HG03280 (cell line): ENCODE data around the gene NCEH1.
"Not testable (repeated sequence)": the region's sequence is repeated elsewhere in the genome, so short reads cannot be mapped to it uniquely, and the experiment has no call there.

Source experiments
- ATAC-seq: cut with Tn5 transposase; IDR thresholded peaks from one replicate; pipeline ENCODE4 v1.9.1; 2021; ENCODE audit warnings: mild to moderate bottlenecking, moderate library complexity; ENCODE audit not compliant: unreplicated experiment

Gene NCEH1, protein sequence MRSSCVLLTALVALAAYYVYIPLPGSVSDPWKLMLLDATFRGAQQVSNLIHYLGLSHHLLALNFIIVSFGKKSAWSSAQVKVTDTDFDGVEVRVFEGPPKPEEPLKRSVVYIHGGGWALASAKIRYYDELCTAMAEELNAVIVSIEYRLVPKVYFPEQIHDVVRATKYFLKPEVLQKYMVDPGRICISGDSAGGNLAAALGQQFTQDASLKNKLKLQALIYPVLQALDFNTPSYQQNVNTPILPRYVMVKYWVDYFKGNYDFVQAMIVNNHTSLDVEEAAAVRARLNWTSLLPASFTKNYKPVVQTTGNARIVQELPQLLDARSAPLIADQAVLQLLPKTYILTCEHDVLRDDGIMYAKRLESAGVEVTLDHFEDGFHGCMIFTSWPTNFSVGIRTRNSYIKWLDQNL

DNA sequence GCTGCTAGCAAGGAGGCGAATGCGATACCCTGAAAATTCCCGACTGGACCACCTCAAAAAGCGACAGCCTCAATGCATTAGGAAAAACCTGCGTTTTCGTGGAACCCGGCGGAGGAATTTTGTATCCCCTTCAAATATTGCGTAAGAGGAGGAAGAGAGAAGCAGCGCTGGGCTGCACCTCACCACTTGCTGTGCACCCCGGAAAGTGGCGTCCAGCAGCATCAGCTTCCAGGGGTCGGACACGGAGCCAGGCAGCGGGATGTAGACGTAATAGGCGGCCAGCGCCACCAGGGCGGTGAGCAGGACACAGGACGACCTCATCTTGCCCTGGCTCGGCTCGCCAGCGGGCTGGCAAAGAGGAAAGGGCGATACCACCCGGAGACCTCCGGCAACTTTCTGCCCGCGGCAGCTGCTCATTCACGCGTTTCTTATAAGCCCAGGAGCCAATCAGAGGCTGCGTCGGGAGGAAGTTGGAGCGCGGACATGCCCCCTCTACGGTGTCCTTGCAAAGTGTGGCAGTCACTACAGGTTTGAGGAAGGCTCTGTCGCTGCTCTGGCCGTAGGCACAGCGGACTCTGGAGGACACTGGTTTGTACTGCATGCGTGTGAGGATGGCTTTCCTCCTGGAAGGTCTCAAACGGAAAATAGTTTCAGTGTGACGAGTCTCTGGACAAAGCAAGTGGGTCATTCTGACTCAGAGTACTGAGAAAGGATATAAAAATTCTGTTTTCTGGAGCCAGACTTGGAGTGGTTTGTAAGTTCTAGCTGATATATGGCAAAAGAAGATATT, at the start of gene NCEH1:
Gene NCEH1, minus strand, starts transcription at position 404 of the 790 bp plus-strand sequence. Its CDS starts 83 bp downstream, at position 321.
- peak; percentile 99 for ATAC-seq

DNA sequence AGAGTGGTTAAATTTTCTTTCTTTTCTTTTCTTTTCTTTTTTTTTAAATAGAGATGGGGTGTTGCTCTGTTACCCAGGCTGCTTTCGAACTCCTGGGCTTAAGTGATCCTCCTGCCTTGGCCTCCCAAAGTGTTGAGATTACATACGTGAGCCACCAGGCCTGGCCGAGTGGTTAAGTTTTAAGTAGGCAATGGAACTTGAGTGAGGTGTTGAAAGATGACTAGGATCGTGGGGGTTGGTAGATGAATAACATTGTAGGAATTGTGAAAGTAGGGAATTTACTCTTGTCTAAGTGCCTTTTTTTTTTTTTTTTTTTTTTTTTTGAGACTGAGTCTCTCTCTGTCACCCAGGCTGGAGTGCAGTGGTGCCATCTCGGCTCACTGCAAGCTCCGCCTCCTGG, 49.5 kb upstream of the NCEH1 start:
- not testable (repeated sequence) for ATAC-seq

DNA sequence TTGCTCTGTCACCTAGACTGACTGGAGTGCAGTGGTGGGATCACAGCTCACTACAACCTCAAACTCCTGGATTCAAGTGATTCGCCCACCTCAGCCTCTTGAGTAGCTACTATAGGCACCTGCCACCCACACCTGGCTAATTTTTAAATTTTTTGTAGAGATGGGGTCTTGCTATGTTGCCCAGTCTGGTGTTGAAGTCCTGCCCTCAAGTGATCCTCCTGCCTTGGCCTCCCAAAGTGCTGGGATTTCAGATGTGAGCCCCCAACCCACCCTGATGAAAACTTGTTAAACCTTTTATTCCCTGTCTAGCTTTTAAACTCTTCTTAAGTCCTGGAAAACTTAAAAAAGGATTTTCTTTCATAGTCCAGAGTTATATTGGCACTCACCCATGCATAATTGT, 42.3 kb upstream of the NCEH1 start:
- no peak for ATAC-seq

DNA sequence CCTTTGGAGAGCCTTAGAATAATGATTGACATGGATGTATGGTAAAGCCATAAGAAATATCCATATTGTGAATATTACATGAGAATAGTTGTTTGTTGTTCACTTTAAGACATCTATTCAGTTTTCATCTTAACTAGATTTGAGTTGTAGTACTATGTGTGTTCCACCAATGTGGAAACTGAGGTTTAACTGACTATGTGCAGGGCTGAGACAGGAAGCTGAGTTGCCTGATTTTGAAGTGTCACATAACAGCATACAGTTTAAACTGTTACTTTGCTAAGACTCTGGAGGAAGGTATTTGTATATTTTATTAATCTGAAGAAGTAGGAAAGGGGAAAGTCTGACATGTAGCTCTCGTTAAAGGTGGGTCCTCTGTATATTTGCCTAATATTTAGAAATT, 41.8 kb upstream of the NCEH1 start:
- no peak for ATAC-seq

DNA sequence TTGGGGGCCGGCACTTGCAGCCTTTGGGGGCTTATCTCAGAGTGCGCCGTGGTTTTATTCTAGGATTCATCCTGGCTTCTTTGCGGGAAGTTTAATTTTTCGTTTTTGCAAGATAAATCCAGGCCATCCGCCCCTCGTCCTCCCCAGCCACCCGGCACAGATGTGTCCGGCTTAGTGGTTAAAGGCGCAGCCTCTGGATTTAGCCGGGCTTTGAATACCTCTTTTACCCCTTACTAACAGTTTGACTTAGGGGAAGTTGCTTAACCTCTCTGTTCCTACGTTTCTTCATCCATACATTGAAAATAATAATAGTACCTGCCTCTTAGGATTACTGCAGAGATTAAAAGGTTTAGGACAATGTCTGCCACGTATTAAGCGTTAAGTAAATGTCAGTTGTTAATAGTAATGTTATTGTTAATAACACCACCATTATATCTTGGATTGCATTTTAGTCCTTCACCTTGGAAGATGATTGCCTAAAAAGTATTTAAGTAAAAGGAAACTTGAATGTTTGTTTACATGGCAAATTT, 40.4 kb upstream of the NCEH1 start:
- peak; percentile 11 for ATAC-seq

DNA sequence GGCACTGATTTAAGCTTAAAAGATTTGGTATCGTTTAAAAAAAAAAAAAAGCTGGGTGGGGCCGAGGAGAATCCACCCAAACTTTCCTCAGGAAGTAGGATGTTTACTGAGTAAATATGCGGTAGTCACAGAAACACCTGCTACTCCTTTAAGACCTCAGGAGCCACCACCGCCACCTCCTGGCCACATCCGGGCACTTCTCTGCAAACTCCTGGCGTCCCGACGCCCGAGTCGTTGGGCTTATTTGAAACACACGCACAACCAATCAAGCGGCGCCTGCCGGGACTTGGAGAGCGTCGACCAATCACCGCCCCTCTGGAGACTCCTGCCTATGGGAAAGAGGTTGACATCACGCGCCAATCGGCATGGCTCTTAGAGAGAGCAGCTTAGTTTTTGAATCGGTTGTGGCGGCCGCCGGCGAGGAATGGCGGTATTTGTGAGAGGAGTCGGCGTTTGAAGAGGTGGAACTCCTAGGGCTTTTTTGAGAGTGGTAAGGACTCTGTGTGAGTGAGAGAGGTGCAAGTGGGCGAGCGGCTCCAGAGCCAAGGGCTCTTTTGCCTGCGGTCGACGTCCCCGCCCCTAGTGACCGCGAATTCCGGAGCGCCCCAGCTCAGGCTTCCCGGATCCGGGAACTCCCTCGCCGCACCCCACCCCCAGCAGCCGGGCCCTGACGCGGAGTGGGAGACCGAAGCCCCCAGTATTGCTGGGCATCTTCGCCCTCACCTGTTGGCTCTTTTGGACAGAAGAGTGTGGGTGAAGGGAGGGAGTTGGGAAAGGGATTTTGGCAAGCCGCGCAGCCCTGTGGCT, 39.7 kb upstream of the NCEH1 start, which contains the start of gene ECT2:
Gene ECT2, plus strand, starts transcription at position 359 of the 807 bp plus-strand sequence. CDS start 3,805 bp downstream, outside the sequence.
- peak; percentile 97 for ATAC-seq

DNA sequence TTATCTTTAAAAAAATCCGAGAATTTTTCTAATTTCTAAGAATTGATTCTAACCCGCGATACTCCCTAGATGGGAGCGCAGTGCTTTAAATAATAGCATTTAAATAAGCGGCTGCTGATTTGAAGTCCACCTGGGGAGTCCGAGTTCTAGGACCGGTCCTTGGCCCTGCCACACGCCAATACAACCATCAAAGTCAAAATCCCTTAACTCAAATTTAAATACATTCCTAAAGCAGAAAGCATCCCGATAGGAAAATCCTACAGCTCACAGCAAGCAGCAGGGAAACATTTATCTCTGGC, 39.2 kb upstream of the NCEH1 start:
- no peak for ATAC-seq

DNA sequence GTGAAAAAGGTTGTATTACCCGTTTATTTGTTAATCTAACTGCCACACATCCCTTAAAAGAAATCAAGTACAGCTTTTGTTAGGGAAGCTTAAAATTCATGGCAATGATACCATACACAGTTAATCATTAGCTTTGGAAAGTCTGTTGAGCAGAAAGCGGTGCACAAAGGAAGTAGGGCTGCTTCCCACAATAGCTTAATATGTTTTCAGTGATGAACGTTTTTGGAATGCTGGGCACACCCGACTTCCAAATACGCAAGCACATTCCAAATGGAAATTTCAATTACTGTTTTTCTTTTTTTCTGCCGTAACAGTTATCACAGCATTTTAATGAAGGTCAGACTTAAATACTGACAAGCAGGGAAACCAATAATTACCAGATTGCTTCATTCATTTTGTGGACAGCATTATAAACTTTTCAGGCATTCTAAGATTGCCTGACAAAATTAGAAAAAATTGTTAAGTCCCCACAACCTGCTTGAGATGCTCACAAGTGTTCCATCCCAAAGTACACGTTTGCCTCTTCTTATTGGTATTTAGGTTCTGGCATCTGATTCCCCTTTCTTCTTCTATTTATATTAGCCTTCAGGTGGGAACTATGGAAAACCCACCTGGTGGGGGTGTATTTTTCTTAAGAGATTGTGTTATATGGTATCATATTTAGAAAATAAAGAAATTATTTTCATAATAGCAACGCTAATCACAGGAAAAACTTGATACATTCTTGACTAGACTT, 38.5 kb upstream of the NCEH1 start:
- no peak for ATAC-seq

DNA sequence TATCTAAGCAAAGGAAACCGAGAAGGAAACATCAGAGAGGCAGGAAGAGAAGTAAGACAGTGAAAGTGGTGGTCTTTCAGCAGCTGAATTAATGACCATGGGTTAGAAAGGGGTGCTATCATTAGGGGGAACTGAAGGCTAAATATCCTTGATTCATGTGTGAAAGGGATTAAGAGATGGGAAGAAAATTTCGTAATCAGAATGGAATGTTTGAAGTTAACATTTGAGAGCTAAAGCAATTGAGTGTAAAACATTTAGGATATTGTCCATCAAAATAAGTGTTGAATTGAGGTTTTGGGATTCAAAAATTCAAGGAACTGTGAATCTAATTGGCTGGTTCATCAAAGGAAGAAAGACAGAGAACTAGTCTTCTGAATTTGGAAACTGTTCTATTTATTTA, 35.6 kb upstream of the NCEH1 start:
- no peak for ATAC-seq

DNA sequence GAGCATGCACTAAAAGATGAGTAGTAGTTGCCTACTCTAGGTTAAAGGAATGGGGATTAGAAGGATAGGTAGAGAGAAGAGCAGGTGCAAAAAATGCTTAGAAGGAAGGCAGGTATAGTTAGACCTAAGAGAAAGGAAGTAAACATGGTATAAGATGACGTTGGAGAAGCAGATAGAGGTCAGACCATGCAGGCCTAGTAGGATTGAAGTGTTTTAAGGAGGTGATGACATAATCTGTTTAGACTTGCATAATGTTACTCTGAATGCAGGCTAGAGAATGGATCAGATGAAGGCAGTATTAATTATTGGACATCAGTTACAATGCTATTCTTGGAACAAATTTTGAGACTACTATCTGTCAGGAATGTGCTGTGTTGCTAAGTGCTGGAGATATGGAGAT, 28.6 kb upstream of the NCEH1 start:
- no peak for ATAC-seq

DNA sequence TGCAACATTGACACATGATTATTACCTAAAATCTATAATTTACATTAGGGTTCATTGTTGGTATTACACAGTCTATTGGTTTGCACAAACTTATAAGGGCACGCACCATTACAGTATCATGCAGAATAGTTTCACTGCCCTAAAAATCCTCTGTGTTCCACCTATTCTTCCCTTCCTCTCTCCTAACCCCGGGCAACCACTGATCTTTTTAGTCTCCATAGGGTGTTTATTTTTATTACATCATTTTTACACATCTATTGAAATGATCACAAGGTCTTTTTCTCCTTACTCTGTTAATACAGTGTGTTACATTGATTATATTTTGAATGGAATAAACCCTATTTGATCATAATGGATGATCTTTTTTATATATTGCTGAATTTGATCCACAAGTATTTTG, 24.1 kb upstream of the NCEH1 start:
- no peak for ATAC-seq

DNA sequence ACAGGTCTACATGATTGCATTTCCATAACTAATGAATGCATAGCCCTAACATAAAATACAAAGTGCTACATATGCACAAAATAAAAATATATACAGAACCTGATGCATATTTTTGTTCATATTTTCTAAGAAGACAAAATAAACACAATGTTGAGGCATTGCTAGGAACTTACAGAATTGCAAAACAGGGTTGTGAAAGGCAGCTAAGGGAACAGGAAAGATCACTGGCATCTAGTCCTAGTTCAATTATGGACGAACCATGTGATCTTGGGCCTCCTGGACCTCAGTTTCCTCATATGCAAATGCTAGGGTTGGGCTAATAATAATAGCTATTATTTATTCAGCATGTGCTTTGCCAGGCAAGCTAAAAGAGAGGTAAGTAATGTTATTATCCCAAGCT, 15.5 kb upstream of the NCEH1 start:
- no peak for ATAC-seq

DNA sequence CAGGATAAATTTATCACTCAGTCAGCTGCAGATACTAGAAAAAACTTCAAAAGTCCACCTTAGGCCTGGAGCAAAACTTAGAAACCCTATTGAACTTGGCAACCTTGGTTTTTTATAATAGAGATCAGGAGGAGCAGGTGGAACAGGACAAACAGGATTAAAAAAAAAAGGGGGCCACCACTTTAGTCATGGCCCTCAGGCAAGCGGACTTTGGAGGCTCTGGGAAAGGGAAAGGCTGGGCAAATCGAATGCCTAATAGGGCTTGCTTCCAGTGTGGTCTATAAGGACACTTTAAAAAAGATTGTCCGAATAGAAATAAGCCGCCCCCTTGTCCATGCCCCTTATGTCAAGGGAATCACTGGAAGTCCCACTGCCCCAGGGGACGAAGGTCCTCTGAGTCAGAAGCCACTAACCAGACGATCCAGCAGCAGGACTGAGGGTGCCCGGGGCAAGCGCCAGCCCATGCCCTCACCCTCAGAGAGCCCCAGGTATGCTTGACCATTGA, 11.7 kb upstream of the NCEH1 start:
- ATAC-seq, result not testable (repeated sequence)

DNA sequence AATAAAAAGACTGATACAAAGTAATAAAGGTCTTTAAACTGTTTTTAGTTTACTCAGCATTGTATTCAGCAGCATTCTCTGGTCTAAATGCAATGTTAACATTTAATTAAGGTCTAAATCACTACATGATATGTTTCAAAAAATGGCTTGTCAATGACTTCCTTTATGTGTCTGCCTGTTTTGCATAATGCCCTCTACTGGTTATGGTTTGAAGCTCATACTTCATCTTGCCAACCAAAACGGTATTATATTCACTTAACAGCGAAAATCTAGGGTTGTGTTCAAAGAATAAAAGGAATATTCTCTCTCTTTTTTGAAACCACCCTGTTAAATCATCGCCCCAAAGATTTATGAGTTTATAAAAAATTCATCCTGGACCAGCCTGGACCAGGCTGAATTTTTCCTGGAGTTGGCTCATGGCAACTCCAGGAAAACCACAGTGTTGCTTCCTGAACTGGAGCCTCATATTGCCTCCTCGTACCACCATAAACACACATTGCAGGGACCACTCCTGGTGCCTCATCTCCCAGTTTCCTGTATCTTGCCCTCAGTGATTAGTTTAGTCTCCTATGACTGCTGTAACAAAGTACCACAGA, 6.7 kb upstream of the NCEH1 start:
- no peak for ATAC-seq

DNA sequence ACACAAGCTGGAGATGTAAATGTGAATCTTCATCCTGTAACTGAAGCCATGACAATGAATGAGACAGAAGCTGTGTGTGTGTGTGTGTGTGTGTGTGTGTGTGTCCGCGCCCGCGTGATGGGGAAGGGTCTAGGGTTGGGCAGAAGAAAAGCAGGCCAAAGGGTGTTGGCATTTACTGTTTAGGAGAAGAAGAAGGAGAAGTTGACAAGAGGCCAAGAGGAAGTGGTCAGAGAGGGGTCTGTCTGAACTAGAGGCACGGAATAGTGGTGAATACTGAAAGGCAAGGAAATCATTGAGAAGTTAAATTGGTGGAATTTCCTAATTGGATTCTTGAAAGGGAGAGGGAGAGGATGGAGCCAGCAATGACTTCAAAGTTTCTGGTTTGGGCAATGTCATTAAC, 5.6 kb upstream of the NCEH1 start:
- ATAC-seq, result no peak

DNA sequence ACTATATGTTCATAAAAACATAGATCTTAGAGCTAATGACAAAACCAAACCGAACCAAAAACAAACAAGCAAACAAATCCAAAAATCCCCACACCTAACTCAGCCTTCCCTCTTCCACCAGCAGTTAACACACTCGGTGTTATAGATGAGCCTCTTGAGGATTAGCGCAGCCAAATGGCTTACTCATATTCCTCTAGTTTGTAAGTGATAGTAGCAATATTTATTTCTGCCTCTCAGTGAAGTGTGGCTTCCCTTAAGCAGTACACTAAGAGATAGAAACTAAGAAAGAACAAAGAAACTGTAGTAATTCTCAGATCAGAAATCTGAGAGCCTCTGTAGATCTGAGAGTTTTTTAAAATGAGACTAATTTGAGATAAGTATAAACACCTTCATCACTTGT, 2.4 kb upstream of the NCEH1 start:
- no peak for ATAC-seq

DNA sequence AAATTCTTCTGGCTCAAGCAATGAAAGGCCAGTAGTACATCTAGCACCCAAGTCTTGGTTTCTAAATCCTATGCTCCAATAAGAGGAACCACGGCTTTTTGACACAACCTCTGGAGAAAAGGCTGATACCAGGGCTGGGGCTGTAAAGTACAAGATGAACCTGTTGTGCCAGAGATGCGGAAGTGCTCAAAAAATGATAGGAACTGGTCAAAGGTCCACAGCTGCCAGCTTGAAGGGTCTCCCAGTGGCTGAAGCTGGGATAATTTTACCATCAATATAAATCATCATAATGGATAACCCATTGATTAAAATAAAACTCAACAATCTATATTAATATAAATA, 558 bp upstream of the NCEH1 start:
- peak; percentile 23 for ATAC-seq

DNA sequence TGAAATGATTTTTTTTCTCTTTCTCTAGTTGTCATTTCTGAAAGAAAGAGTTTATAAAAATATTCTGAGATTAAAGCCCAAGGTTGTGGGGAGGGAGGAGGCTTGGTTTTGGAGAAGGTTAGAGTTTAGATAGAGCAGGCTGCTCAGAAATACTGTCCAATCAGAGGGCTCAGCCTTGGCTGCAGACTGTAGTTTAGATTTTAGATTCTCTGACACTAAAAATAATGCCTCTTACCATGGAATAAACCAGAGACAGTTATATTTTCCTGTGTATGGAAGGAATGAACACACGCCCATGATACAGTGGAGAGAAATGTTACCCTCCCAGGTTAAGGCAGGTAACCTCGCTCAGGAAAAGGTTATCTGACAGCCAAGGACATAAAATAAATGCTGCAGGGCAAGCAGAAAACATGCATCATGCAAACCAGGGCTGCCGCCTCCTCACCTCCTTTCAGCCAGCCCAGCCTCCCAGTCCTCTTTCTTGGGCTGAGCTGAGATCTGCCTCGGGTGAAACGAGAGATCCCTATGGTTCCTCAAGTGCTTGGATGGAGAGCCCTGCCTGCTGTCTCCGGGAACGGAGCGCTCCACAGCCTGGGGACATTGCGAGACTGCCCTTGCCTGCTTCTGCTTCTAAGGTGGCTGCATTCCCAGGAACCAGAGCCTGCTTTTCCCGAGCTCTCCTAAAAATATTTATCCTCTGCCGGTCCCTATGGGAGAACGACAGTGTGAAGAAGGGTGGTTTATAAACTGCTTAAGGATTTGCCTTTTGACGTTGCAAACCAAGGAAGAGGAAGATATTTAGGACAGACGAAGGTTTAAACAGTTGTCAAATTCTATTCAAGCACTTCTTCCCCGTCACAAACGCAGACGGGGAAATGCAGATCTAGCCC, 848 bp downstream of the NCEH1 start:
- no peak for ATAC-seq
